GM23338 (cell line): ENCODE results near the gene SDC1. TPM values are rescaled to one million over a fixed set of nuclear protein-coding genes. Genes with fewer than 3 reads are reported as not detected.
A peak's percentile ranks its signal among the peaks of the same experiment; 100 is the strongest.

Experiments used
- ATAC-seq: fragments of 200-7000 bp; cut with Tn5 transposase; 3 replicates; pipeline ENCODE4 v1.9.1; 2020
- DNase-seq: peaks from one replicate; pipeline ENCODE4 v3.0.0-alpha.2; 2015; ENCODE audit warnings: low spot score
- H2AFZ ChIP-seq: fragments of 200-600 bp; sonication (generic); 2 replicates; pipeline ENCODE4 v1.8.0; 2016; ENCODE audit warnings: antibody characterized with exemption, mild to moderate bottlenecking, moderate library complexity
- H3F3A ChIP-seq: fragments of 200-600 bp; sonication (generic); replicated peaks from 2 replicates; pipeline ENCODE4 v1.8.0; 2017; ENCODE audit warnings: antibody characterized with exemption, mixed run types, low read depth
- H3K27ac ChIP-seq: fragments of 200-600 bp; sonication (generic); 2 replicates; pipeline ENCODE4 v1.6.1; 2016; ENCODE audit warnings: low read depth
- H3K27me3 ChIP-seq: fragments of 200-600 bp; sonication (generic); 2 replicates; pipeline ENCODE4 v1.8.0; 2016; ENCODE audit warnings: mild to moderate bottlenecking, mixed run types, moderate library complexity; ENCODE audit not compliant: insufficient read depth
- H3K36me3 ChIP-seq: fragments of 200-600 bp; sonication (generic); 2 replicates; pipeline ENCODE4 v1.8.0; 2016; ENCODE audit warnings: mild to moderate bottlenecking; ENCODE audit not compliant: insufficient read depth
- H3K4me1 ChIP-seq: fragments of 200-600 bp; sonication (generic); 2 replicates; pipeline ENCODE4 v1.8.0; 2016; ENCODE audit warnings: mild to moderate bottlenecking, moderate library complexity; ENCODE audit not compliant: insufficient read depth
- H3K4me2 ChIP-seq: fragments of 200-600 bp; sonication (generic); 2 replicates; pipeline ENCODE4 v1.7.1; 2017; ENCODE audit warnings: mixed run types
- H3K4me3 ChIP-seq: fragments of 200-600 bp; sonication (generic); 2 replicates; pipeline ENCODE4 v1.6.1; 2016; ENCODE audit warnings: mixed run types
- H3K79me2 ChIP-seq: fragments of 200-600 bp; sonication (generic); replicated peaks from 2 replicates; pipeline ENCODE4 v1.8.0; 2017; ENCODE audit warnings: mild to moderate bottlenecking; ENCODE audit not compliant: insufficient read depth
- H3K9me2 ChIP-seq: fragments of 200-600 bp; sonication (generic); 2 replicates; pipeline ENCODE4 v1.8.0; 2017; ENCODE audit not compliant: insufficient read depth
- H4K20me1 ChIP-seq: fragments of 200-600 bp; sonication (generic); replicated peaks from 2 replicates; pipeline ENCODE4 v1.8.0; 2017; ENCODE audit warnings: mild to moderate bottlenecking; ENCODE audit not compliant: insufficient read depth
- H3K27ac Mint-ChIP-seq: 2 replicates; pipeline ENCODE4 v1.8.0; 2020; ENCODE audit warnings: inconsistent platforms, mild to moderate bottlenecking, moderate library complexity, mixed read lengths
- H3K27me3 Mint-ChIP-seq: 3 replicates; pipeline ENCODE4 v1.8.0; 2022; ENCODE audit warnings: low read depth, mild to moderate bottlenecking, moderate library complexity, mixed read lengths, inconsistent platforms; ENCODE audit not compliant: insufficient read depth, poor library complexity
- H3K36me3 Mint-ChIP-seq: 3 replicates; pipeline ENCODE4 v1.8.0; 2021; ENCODE audit warnings: low read depth, mild to moderate bottlenecking, inconsistent platforms, moderate library complexity, mixed read lengths
- H3K4me1 Mint-ChIP-seq: 3 replicates; pipeline ENCODE4 v1.8.0; 2020; ENCODE audit warnings: mild to moderate bottlenecking, inconsistent platforms, mixed read lengths
- H3K4me3 Mint-ChIP-seq: 3 replicates; pipeline ENCODE4 v1.8.0; 2021; ENCODE audit warnings: moderate library complexity, mild to moderate bottlenecking, inconsistent platforms, mixed read lengths
- H3K9me3 Mint-ChIP-seq: 3 replicates; pipeline ENCODE4 v1.8.0; 2020; ENCODE audit warnings: moderate library complexity, mild to moderate bottlenecking, inconsistent platforms, mixed read lengths
- CREB1 ChIP-seq: fragments of 250-450 bp; sonication (Bioruptor Pico); IDR thresholded peaks from 2 replicates; pipeline ENCODE4 v1.5.0; 2020; ENCODE audit warnings: low read depth, mild to moderate bottlenecking, moderate library complexity
- NANOG ChIP-seq: IDR thresholded peaks from 2 replicates; pipeline ENCODE4 v1.6.1; 2016; ENCODE audit warnings: antibody characterized with exemption, borderline replicate concordance
- ZNF331 ChIP-seq: fragments of 250-450 bp; sonication (Bioruptor Pico); IDR thresholded peaks from 2 replicates; pipeline ENCODE4 v1.5.0; 2020; ENCODE audit warnings: low read depth, mild to moderate bottlenecking, moderate library complexity
- polyA plus RNA-seq: library from polyadenylated mRNA; unstranded; fragments of >200 nt; fragmentation: Nextera tagmentation; extraction: Ambion mirVana; gene quantifications from 2 replicates; pipeline ENCODE4 v1.2.1, GENCODE V29; 2016
- total RNA-seq: library from RNA; depleted of rRNA; stranded (reverse); fragments of >200 nt; shearing (Covaris generic); gene quantifications from 2 replicates; pipeline ENCODE4 v1.2.3, GENCODE V29; 2014
- TF ChIP-seq, protein P1 (sequence below): IDR thresholded peaks from 2 replicates; pipeline ENCODE4 v1.6.1; 2016; ENCODE audit warnings: antibody characterized with exemption
- TF ChIP-seq, protein P2 (sequence below): fragments of 250-450 bp; sonication (Bioruptor Pico); IDR thresholded peaks from 2 replicates; pipeline ENCODE4 v1.5.0; 2020; ENCODE audit warnings: mild to moderate bottlenecking, moderate library complexity

The SDC1 gene
- total and polyA plus RNA-seq, 2 experiments from 2014 or later: 16.6 to 43.0 TPM

DNA sequence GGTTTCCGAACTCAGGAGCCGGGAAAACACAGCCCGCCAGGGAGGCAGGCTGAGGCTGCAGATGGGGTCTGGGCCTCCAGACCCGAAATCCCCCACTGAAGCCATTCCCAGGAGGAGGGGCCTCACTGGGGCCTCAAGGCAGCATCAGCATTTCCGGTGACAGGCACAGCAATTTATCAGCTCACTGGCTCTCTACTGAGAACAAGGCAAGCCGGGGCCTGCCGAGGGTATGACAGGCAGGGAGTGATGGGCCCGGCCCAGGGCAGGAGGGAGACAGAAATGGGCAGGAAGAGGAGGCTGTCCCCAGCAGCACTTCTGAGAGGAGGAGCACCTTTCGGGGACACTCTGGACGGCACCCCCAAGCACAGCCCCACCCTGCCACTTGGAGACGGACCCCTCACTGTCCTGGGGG is 12.5 kb downstream of the SDC1 start:
- Histone ChIP-seq H3K9me2 (no peaks in the 10 kb centered on the region), H3K36me3 (no peaks in the 10 kb centered on the region), H2AFZ (no peak overlapping the region), H3F3A (no peaks in the 10 kb centered on the region), H3K27me3 (no peaks in the 10 kb centered on the region), H3K27ac (no peak overlapping the region), H3K4me3 (no peak overlapping the region), H3K4me1 (peaks cover 14% of the 10 kb centered on the region; the same call in 1 of the 2 replicates), H3K79me2 (peaks cover 75% of the 10 kb centered on the region), H4K20me1 (peaks cover 5% of the 10 kb centered on the region; the same call in 1 of the 2 replicates), H3K4me2 (no peak overlapping the region)
- DNase-seq (no peak), ATAC-seq (peak; percentile 12; the same call in 2 of the 3 replicates)
- no peak overlapping the region for H3K27ac Mint-ChIP-seq
- no peaks in the 10 kb centered on the region for H3K9me3 Mint-ChIP-seq
- TF ChIP-seq, protein P1, sequence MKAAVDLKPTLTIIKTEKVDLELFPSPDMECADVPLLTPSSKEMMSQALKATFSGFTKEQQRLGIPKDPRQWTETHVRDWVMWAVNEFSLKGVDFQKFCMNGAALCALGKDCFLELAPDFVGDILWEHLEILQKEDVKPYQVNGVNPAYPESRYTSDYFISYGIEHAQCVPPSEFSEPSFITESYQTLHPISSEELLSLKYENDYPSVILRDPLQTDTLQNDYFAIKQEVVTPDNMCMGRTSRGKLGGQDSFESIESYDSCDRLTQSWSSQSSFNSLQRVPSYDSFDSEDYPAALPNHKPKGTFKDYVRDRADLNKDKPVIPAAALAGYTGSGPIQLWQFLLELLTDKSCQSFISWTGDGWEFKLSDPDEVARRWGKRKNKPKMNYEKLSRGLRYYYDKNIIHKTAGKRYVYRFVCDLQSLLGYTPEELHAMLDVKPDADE: no peak
- TF ChIP-seq NANOG: no peak
- H3K36me3 Mint-ChIP-seq: peaks cover 8% of the 10 kb centered on the region; the same call in 1 of the 3 replicates
- peaks cover 45% of the 10 kb centered on the region for H3K4me1 Mint-ChIP-seq
- no peak overlapping the region for H3K4me3 Mint-ChIP-seq
- H3K27me3 Mint-ChIP-seq: peaks cover 5% of the 10 kb centered on the region

DNA sequence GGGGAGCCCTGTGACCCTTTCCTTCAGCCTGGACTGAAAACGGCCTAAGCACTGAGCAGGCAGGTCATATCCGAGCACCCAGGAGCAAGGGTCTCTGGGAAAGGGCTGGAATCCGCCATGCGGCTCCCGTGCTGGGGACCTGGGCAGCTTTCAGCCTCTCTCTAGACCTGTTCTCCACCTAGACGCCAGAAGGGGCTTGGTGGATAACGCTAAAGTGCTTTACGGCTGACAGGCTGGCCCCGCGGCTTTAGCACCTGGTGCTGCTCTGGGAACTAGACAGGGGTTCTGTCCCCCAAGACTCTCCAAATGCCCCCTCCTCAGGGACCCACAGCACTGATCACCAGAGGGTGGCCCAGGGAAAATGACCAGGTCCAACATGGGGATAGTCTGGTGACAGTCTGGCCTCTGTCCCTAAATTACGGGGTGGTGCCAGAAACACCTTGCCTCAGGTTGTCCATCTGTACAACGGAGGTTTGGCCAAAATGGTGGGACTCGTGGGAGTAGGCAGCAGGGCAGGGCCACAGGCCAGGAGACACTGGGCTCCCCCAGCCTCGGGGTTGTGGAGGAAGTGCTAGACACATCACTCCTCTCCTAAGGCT is 13.0 kb downstream of the SDC1 start:
- H3K9me2 ChIP-seq: no peaks in the 10 kb centered on the region
- H3K4me3 ChIP-seq: no peak overlapping the region
- H3K9me3 Mint-ChIP-seq: no peaks in the 10 kb centered on the region
- peaks cover 5% of the 10 kb centered on the region; the same call in 1 of the 2 replicates for H4K20me1 ChIP-seq
- H3K27me3 ChIP-seq: no peaks in the 10 kb centered on the region
- ATAC-seq (no peak), DNase-seq (no peak)
- peaks cover 5% of the 10 kb centered on the region for H3K27me3 Mint-ChIP-seq
- H3K4me1 Mint-ChIP-seq: peaks cover 46% of the 10 kb centered on the region
- H3K27ac ChIP-seq: no peak overlapping the region
- TF ChIP-seq, protein P2, sequence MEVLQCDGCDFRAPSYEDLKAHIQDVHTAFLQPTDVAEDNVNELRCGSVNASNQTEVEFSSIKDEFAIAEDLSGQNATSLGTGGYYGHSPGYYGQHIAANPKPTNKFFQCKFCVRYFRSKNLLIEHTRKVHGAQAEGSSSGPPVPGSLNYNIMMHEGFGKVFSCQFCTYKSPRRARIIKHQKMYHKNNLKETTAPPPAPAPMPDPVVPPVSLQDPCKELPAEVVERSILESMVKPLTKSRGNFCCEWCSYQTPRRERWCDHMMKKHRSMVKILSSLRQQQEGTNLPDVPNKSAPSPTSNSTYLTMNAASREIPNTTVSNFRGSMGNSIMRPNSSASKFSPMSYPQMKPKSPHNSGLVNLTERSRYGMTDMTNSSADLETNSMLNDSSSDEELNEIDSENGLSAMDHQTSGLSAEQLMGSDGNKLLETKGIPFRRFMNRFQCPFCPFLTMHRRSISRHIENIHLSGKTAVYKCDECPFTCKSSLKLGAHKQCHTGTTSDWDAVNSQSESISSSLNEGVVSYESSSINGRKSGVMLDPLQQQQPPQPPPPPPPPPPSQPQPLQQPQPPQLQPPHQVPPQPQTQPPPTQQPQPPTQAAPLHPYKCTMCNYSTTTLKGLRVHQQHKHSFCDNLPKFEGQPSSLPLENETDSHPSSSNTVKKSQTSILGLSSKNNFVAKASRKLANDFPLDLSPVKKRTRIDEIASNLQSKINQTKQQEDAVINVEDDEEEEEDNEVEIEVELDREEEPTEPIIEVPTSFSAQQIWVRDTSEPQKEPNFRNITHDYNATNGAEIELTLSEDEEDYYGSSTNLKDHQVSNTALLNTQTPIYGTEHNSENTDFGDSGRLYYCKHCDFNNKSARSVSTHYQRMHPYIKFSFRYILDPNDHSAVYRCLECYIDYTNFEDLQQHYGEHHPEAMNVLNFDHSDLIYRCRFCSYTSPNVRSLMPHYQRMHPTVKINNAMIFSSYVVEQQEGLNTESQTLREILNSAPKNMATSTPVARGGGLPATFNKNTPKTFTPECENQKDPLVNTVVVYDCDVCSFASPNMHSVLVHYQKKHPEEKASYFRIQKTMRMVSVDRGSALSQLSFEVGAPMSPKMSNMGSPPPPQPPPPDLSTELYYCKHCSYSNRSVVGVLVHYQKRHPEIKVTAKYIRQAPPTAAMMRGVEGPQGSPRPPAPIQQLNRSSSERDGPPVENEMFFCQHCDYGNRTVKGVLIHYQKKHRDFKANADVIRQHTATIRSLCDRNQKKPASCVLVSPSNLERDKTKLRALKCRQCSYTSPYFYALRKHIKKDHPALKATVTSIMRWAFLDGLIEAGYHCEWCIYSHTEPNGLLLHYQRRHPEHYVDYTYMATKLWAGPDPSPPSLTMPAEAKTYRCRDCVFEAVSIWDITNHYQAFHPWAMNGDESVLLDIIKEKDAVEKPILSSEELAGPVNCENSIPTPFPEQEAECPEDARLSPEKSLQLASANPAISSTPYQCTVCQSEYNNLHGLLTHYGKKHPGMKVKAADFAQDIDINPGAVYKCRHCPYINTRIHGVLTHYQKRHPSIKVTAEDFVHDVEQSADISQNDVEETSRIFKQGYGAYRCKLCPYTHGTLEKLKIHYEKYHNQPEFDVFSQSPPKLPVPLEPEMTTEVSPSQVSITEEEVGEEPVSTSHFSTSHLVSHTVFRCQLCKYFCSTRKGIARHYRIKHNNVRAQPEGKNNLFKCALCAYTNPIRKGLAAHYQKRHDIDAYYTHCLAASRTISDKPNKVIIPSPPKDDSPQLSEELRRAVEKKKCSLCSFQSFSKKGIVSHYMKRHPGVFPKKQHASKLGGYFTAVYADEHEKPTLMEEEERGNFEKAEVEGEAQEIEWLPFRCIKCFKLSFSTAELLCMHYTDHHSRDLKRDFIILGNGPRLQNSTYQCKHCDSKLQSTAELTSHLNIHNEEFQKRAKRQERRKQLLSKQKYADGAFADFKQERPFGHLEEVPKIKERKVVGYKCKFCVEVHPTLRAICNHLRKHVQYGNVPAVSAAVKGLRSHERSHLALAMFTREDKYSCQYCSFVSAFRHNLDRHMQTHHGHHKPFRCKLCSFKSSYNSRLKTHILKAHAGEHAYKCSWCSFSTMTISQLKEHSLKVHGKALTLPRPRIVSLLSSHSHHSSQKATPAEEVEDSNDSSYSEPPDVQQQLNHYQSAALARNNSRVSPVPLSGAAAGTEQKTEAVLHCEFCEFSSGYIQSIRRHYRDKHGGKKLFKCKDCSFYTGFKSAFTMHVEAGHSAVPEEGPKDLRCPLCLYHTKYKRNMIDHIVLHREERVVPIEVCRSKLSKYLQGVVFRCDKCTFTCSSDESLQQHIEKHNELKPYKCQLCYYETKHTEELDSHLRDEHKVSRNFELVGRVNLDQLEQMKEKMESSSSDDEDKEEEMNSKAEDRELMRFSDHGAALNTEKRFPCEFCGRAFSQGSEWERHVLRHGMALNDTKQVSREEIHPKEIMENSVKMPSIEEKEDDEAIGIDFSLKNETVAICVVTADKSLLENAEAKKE (CRISPR knock-in tag): no peak
- TF ChIP-seq ZNF331 (CRISPR knock-in tag) (no peak), CREB1 (CRISPR knock-in tag) (no peak)
- H3K36me3 Mint-ChIP-seq: peaks cover 6% of the 10 kb centered on the region; the same call in 1 of the 3 replicates
- no peaks in the 10 kb centered on the region for H3K36me3 ChIP-seq
- no peak overlapping the region for H3K4me3 Mint-ChIP-seq
- peaks cover 14% of the 10 kb centered on the region; the same call in 1 of the 2 replicates for H3K4me1 ChIP-seq
- H3K4me2 ChIP-seq: no peak overlapping the region
- H3K27ac Mint-ChIP-seq: no peak overlapping the region
- no peaks in the 10 kb centered on the region for H3F3A ChIP-seq
- peaks cover 75% of the 10 kb centered on the region for H3K79me2 ChIP-seq
- no peak overlapping the region for H2AFZ ChIP-seq
